Activated gamma-delta T cell treated with anti-CD3 and anti-CD28 coated beads, Interleukin-2, amount 50 U/mL, for 16 hours (primary cell): ENCODE results near the gene PNPLA1.

ENCODE experiments used
- DNase-seq: peaks from one replicate; pipeline ENCODE4 v3.0.0-alpha.2; 2020; ENCODE audit warnings: low read depth

The PNPLA1 gene

DNA sequence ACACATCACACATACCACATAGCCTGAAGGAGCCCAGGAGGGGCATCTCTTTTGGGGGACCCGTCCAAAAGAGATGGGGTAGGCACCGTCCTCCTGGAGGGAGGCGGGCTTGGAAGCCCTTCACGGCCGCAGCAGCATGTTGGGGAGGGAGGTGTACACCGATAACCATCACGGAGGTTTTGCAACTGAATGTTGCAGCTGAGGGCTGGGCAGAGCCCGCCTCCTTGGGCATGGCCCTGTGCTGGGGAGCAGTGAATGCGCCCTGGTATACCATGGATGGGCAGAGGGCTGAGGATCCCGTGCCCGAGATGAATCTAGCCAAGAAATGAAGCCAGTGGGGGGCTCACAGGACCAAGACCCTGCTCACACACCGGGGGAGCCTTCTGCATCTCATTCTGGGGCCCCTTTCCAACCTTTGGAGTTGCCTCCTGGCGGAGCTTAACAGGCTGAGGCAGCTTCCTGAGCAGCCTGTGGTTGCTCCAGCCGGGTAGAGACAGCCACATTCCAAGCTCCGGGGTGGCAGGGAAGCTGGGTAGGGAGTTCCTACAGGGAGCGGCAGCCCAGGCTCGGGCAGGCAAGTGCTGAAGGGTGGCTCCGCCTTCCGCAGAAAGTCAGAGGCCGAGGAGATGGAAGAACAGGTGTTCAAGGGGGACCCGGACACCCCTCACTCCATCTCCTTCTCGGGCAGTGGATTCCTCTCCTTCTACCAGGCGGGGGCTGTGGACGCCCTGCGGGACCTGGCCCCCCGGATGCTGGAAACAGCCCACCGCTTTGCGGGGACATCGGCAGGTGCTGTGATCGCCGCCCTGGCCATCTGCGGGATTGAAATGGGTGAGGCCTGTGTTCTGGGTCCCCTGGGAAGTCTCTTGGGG is at the start of gene PNPLA1:
PNPLA1 (plus strand) TSS at position 227 of the 872 bp plus-strand sequence; CDS start at position 627, 400 bp downstream.
- DNase-seq, result no peak

- DNase-seq, result no peak
These were observed 49.6 kb upstream of the PNPLA1 start for GRCh38 chr6:36220226-36220625.

- DNase-seq, result no peak
These were observed 48.2 kb upstream of the PNPLA1 start for GRCh38 chr6:36221674-36222073.

GRCh38 chr6:36222924-36223323 is 46.9 kb upstream of the PNPLA1 start:
- no peak for DNase-seq

DNA sequence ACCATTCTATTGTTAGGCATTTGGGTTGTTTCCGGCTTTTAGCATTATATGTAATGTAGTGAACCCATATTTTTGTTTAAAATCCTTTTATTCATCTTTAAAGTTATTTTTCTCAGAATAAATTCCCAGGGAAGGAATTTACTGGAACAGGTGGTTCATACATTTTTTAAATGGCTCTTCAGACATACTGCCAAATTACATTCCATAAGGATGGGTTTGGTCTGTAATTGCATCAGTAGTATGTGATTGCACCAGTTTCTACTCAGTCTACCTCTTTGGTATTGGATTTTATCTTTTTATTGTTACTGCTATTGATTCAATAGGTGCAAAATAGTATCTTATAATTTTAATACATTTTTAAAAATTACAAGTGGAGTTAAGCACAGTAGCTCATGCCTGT is 46.2 kb upstream of the PNPLA1 start:
- no peak for DNase-seq

- DNase-seq, result no peak
These were observed 44.9 kb upstream of the PNPLA1 start for GRCh38 chr6:36224918-36225461.

DNA sequence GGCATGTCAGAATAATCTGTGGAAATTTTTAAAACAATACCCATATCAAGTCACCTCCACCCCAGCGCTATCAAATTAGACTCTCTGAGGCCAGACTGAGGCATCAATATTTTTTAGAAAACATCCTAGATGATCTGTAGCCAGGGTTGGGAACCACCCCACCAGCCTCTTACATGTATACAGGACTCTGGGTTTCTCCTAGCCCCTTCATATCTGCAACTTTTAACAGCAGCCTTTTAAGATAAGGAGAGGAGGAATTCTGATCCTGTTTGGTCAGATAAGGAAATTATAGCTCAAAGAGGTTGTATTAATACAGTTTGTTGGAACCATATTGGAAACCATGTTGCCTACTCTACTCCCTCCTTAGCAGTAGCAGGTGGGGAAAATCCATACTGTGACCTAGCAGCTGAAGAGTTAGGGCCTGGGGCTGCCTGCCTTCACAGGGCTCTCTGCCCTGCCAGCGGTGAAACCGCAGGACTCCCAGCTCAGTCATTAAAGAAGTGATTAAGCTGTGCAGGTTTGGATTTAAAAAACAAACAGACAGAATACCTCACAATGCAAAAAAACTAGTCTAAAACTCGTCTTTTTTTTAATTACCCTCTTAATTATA is 43.3 kb upstream of the PNPLA1 start:
- DNase-seq, result no peak

- no peak for DNase-seq
These were observed 42.3 kb upstream of the PNPLA1 start for GRCh38 chr6:36227379-36228228.

- no peak for DNase-seq
These were observed 40.6 kb upstream of the PNPLA1 start for GRCh38 chr6:36229223-36229622.

DNA sequence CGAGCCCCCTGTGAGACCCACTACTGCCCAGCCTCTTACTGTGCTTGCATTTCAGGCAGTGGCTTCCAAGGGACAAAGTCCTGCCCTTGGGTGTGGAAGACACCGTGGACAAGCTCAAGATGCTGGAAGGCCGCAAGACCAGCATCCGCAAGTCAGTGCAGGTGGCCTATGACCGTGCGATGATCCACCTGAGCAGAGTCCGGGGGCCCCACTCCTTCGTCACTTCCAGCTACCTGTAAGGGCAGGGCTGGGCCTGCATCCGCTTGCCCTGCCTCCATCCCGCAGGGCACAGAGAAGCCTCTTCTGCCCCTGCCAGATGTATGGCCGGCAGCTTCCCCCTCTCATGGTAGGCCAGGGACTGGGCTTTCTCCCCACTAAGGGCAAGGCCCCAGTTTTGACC is 39.5 kb upstream of the PNPLA1 start:
- no peak for DNase-seq

DNA sequence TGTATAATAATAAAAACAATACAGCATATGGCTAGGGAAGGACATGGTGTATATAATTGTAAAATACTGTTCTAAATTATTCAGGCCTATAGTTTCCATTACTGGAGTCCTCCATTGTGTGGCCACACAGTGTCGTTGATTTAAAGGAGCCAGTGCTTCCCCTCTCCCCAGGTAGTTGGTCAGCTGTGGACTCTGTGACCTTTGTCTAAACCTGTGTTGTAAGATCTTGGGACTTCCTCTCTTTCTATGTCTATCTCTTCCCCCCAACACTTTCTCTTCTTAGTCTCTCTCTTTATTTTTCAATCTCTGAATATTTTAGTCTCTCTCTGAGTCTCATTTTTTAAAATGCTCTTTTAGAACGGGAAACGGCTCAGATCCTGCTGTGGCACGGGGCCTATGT is 37.7 kb upstream of the PNPLA1 start:
- DNase-seq, result no peak

- DNase-seq, result no peak
These were observed 34.6 kb upstream of the PNPLA1 start for GRCh38 chr6:36235309-36235708.

GRCh38 chr6:36235862-36236261 is 34.0 kb upstream of the PNPLA1 start:
- no peak for DNase-seq

- DNase-seq, result no peak
These were observed 30.1 kb upstream of the PNPLA1 start for GRCh38 chr6:36239774-36240173.

DNA sequence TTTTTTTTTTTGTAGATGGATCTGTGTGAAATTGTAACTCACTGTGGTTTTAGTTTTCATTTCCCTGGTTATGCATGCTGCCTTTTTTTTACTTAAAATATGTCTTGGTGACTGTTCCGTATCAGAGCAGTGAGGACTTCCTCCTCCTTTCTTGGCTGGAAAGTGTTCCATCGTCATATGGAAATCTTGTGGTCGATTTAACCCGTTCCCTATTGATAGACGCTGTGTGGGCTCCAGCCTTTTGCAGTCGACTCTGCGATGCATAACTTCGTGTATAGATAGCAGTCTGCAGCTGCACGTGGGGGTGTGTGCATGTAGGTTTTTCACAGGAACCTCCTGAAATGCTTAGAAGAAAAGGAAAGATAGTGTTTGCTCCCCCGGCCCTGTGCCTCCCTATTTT is 28.1 kb upstream of the PNPLA1 start:
- DNase-seq, result no peak

DNA sequence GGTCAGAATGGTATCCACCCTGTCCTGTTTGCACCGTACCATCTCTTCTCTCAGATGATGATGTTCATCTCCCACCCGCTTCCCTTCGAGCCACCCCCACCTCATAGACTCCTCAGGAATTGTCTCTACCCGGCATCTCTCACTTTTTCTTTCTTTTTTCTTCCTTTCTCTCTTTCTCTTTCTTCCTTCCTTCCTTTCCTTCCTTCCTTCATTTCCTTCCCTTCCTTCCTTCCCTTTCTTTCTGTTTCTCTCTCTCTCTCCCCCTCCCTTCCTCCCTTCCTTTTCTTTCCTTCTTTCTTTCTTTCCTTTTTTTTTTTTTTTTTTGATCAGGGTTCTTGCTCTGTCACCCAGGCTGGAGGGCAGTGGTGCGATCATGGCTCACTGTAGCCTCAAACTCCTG is 27.7 kb upstream of the PNPLA1 start:
- no peak for DNase-seq

GRCh38 chr6:36242626-36243025 is 27.2 kb upstream of the PNPLA1 start:
- DNase-seq, result no peak

GRCh38 chr6:36243562-36244212 is 26.2 kb upstream of the PNPLA1 start:
- DNase-seq, result no peak

GRCh38 chr6:36244641-36245280 is 25.1 kb upstream of the PNPLA1 start:
- DNase-seq, result no peak

DNA sequence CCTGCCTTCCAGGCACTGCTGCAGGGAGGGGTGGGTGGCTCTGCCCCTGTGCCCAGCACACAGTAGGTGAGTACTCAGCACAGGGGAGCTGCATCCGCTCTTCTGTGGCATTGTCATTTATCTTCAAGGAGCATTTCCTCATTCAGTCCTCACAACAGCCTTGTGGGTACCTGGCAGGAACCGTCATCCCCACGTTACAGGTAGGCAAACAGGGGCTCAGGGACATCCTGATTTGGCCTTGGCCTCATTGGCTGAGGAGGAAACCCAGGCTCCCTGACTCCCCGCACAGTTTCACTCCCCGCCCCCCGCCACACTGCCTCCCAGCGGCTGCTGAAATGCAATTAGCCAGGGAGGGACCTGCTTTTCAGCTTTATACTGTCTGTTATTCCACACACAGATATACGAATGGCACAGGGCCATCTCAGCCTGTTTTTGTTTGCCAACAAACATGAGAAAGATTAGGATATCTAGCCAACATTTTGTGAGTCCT is 24.2 kb upstream of the PNPLA1 start:
- no peak for DNase-seq
